HepG2 (cell line): Measurements from ENCODE around the gene ZDBF2. TPM values are rescaled to one million over a fixed set of nuclear protein-coding genes. Genes with fewer than 3 reads are reported as not detected.
A peak's percentile ranks its signal among the peaks of the same experiment; 100 is the strongest.

ENCODE experiments used
- ARNT2 ChIP-seq: sonication (generic); formaldehyde crosslinking; IDR thresholded peaks from 2 replicates; pipeline ENCODE4 v1.8.0; 2022; ENCODE audit warnings: mild to moderate bottlenecking, low read depth, missing genetic modification reagents, moderate library complexity
- EEA1 ChIP-seq: sonication (generic); formaldehyde crosslinking; IDR thresholded peaks from 2 replicates; pipeline ENCODE4 v1.5.1; 2020; ENCODE audit warnings: mild to moderate bottlenecking, missing genetic modification reagents, borderline replicate concordance
- EP300 ChIP-seq, 3 experiments: sonication (generic) in 1 of 3; formaldehyde crosslinking in 1 of 3; IDR thresholded peaks; 2 replicates each; pipeline versions ENCODE4 v1.5.1 to v1.6.1; 2011 to 2020; ENCODE audit warnings: low read depth in 2 of 3, low read length in 2 of 3, borderline replicate concordance in 1 of 3, improper control_type of control experiment in 1 of 3, mild to moderate bottlenecking in 1 of 3, missing genetic modification reagents in 1 of 3, moderate library complexity in 1 of 3
- ERF ChIP-seq: IDR thresholded peaks from 2 replicates; pipeline ENCODE4 v1.6.1; 2018; ENCODE audit warnings: missing biosample characterization, missing genetic modification reagents
- FOXC1 ChIP-seq: sonication (generic); formaldehyde crosslinking; IDR thresholded peaks from 2 replicates; pipeline ENCODE4 v1.8.0; 2022; ENCODE audit warnings: mild to moderate bottlenecking, missing genetic modification reagents, borderline replicate concordance
- NR1H2 ChIP-seq: sonication (generic); formaldehyde crosslinking; IDR thresholded peaks from 2 replicates; pipeline ENCODE4 v1.8.1; 2022; ENCODE audit warnings: low read depth, missing genetic modification reagents, borderline replicate concordance
- SNAPC2 ChIP-seq: sonication (generic); formaldehyde crosslinking; IDR thresholded peaks from 2 replicates; pipeline ENCODE4 v1.8.1; 2022; ENCODE audit warnings: mild to moderate bottlenecking, missing genetic modification reagents
- ZHX1 ChIP-seq: sonication (generic); formaldehyde crosslinking; IDR thresholded peaks from 2 replicates; pipeline ENCODE4 v1.8.1; 2022; ENCODE audit warnings: low read depth, mild to moderate bottlenecking, missing genetic modification reagents
- ZNF564 ChIP-seq: sonication (generic); formaldehyde crosslinking; IDR thresholded peaks from 2 replicates; pipeline ENCODE4 v1.8.1; 2023; ENCODE audit warnings: mild to moderate bottlenecking, missing genetic modification reagents
- ZNF629 ChIP-seq: sonication (generic); formaldehyde crosslinking; conservative IDR thresholded peaks from 2 replicates; pipeline ENCODE4 v1.5.0; 2020; ENCODE audit warnings: missing genetic modification reagents
- ZNF841 ChIP-seq: sonication (generic); formaldehyde crosslinking; IDR thresholded peaks from 2 replicates; pipeline ENCODE4 v1.8.1; 2023; ENCODE audit warnings: missing genetic modification reagents, borderline replicate concordance
- polyA plus RNA-seq, 8 experiments: library from polyadenylated mRNA; depleted of rRNA in 3 of 8; stranded (reverse) in 7 of 8; unstranded in 1 of 8; fragments of >200 nt; fragmentation: Illumina TruSeq in 4 of 8; extraction: Trizol in 4 of 8; gene quantifications; 2 replicates each; pipeline versions ENCODE4 v1.2.1 to v1.2.3, GENCODE V29; 2011 to 2016; ENCODE audit warnings: low read depth in 4 of 8, missing spikeins in 1 of 8, mixed read lengths in 1 of 8; ENCODE audit not compliant: insufficient read depth in 1 of 8
- total RNA-seq, 5 experiments: library from RNA; depleted of rRNA; stranded (reverse); fragments of >200 nt; fragmentation: Illumina TruSeq; extraction: Trizol; gene quantifications; 2 replicates each; pipeline ENCODE4 v1.2.3, GENCODE V29; 2016; ENCODE audit warnings: low read depth in 1 of 5
- TF ChIP-seq, protein P1 (sequence below): sonication (generic); formaldehyde crosslinking; IDR thresholded peaks from 2 replicates; pipeline ENCODE4 v1.5.0; 2020; ENCODE audit warnings: mild to moderate bottlenecking, missing genetic modification reagents
- TF ChIP-seq, protein P2 (sequence below): sonication (generic); formaldehyde crosslinking; IDR thresholded peaks from 2 replicates; pipeline ENCODE4 v1.4.0; 2020; ENCODE audit warnings: missing genetic modification reagents, borderline replicate concordance
- TF ChIP-seq, protein P3 (sequence below): sonication (generic); formaldehyde crosslinking; IDR thresholded peaks from 2 replicates; pipeline ENCODE4 v1.4.0; 2020; ENCODE audit warnings: mild to moderate bottlenecking, missing genetic modification reagents

The ZDBF2 gene
- total and polyA plus RNA-seq, 2 of the 13 experiments (the other 11 are each of a cell fraction or from before 2014, with no cell fraction given) = 1.5 to 2.0 TPM

GRCh38 chr2:206274434-206275311 is at the start of gene ZDBF2 (continued):
- TF ChIP-seq, protein P1, sequence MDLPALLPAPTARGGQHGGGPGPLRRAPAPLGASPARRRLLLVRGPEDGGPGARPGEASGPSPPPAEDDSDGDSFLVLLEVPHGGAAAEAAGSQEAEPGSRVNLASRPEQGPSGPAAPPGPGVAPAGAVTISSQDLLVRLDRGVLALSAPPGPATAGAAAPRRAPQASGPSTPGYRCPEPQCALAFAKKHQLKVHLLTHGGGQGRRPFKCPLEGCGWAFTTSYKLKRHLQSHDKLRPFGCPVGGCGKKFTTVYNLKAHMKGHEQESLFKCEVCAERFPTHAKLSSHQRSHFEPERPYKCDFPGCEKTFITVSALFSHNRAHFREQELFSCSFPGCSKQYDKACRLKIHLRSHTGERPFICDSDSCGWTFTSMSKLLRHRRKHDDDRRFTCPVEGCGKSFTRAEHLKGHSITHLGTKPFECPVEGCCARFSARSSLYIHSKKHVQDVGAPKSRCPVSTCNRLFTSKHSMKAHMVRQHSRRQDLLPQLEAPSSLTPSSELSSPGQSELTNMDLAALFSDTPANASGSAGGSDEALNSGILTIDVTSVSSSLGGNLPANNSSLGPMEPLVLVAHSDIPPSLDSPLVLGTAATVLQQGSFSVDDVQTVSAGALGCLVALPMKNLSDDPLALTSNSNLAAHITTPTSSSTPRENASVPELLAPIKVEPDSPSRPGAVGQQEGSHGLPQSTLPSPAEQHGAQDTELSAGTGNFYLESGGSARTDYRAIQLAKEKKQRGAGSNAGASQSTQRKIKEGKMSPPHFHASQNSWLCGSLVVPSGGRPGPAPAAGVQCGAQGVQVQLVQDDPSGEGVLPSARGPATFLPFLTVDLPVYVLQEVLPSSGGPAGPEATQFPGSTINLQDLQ = no peak
- TF ChIP-seq FOXC1 (CRISPR knock-in tag) = peak; percentile 23
- TF ChIP-seq SNAPC2 (CRISPR knock-in tag) = no peak
- TF ChIP-seq EEA1 (CRISPR knock-in tag) = no peak
- TF ChIP-seq ZHX1 (CRISPR knock-in tag) = no peak
- TF ChIP-seq, protein P2, sequence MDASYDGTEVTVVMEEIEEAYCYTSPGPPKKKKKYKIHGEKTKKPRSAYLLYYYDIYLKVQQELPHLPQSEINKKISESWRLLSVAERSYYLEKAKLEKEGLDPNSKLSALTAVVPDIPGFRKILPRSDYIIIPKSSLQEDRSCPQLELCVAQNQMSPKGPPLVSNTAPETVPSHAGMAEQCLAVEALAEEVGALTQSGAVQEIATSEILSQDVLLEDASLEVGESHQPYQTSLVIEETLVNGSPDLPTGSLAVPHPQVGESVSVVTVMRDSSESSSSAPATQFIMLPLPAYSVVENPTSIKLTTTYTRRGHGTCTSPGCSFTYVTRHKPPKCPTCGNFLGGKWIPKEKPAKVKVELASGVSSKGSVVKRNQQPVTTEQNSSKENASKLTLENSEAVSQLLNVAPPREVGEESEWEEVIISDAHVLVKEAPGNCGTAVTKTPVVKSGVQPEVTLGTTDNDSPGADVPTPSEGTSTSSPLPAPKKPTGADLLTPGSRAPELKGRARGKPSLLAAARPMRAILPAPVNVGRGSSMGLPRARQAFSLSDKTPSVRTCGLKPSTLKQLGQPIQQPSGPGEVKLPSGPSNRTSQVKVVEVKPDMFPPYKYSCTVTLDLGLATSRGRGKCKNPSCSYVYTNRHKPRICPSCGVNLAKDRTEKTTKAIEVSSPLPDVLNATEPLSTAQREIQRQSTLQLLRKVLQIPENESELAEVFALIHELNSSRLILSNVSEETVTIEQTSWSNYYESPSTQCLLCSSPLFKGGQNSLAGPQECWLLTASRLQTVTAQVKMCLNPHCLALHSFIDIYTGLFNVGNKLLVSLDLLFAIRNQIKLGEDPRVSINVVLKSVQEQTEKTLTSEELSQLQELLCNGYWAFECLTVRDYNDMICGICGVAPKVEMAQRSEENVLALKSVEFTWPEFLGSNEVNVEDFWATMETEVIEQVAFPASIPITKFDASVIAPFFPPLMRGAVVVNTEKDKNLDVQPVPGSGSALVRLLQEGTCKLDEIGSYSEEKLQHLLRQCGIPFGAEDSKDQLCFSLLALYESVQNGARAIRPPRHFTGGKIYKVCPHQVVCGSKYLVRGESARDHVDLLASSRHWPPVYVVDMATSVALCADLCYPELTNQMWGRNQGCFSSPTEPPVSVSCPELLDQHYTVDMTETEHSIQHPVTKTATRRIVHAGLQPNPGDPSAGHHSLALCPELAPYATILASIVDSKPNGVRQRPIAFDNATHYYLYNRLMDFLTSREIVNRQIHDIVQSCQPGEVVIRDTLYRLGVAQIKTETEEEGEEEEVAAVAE = no peak
- peak; percentile 31; the same call in 1 of the 2 replicates for TF ChIP-seq ARNT2 (CRISPR knock-in tag)
- 0 out of 2 replicates have a peak, but pooled peaks have one; percentile 20 for TF ChIP-seq ZNF564
- TF ChIP-seq ZNF841 (CRISPR knock-in tag) = 0 out of 2 replicates have a peak, but pooled peaks have one; percentile 22
- 0 out of 2 replicates have a peak, but pooled peaks have one; percentile 19 for TF ChIP-seq ERF (CRISPR knock-in tag)
- TF ChIP-seq, protein P3, sequence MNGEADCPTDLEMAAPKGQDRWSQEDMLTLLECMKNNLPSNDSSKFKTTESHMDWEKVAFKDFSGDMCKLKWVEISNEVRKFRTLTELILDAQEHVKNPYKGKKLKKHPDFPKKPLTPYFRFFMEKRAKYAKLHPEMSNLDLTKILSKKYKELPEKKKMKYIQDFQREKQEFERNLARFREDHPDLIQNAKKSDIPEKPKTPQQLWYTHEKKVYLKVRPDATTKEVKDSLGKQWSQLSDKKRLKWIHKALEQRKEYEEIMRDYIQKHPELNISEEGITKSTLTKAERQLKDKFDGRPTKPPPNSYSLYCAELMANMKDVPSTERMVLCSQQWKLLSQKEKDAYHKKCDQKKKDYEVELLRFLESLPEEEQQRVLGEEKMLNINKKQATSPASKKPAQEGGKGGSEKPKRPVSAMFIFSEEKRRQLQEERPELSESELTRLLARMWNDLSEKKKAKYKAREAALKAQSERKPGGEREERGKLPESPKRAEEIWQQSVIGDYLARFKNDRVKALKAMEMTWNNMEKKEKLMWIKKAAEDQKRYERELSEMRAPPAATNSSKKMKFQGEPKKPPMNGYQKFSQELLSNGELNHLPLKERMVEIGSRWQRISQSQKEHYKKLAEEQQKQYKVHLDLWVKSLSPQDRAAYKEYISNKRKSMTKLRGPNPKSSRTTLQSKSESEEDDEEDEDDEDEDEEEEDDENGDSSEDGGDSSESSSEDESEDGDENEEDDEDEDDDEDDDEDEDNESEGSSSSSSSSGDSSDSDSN = peak; percentile 75; the same call in 1 of the 2 replicates
- TF ChIP-seq ZNF629 = no peak
- 0 out of 2 replicates have a peak, but pooled peaks have one; percentile 51 for TF ChIP-seq NR1H2 (CRISPR knock-in tag)
- TF ChIP-seq EP300 (IDR thresholded peaks at IDR 0.05; ENCODE audit: low read depth in 2 of 2, low read length in 2 of 2) = no peak
- no peak for TF ChIP-seq EP300 (CRISPR knock-in tag; IDR thresholded peaks at IDR 0.05; ENCODE audit: borderline replicate concordance)
